OCI-LY1 (cell line): ENCODE measurements around the gene ADA.

Experiments
- H2AFZ ChIP-seq: fragments of 200-600 bp; sonication (generic), shearing (Covaris generic); 2 replicates; pipeline ENCODE4 v1.6.0; 2014; ENCODE audit warnings: antibody characterized with exemption, mild to moderate bottlenecking, low read length
- H3F3A ChIP-seq: fragments of 200-600 bp; sonication (generic), shearing (Covaris generic); 2 replicates; pipeline ENCODE4 v1.6.0; 2014; ENCODE audit warnings: mild to moderate bottlenecking, antibody characterized with exemption, low read length, moderate library complexity; ENCODE audit not compliant: insufficient read depth
- H3K27ac ChIP-seq: fragments of 200-600 bp; sonication (generic); 2 replicates; pipeline ENCODE4 v1.5.1; 2014; ENCODE audit warnings: low read length, mixed run types, mild to moderate bottlenecking, low read depth; ENCODE audit not compliant: poor library complexity, severe bottlenecking
- H3K27me3 ChIP-seq: fragments of 200-600 bp; sonication (generic); 2 replicates; pipeline ENCODE4 v1.6.0; 2014; ENCODE audit warnings: antibody characterized with exemption, mild to moderate bottlenecking, low read length, moderate library complexity; ENCODE audit not compliant: insufficient read depth
- H3K36me3 ChIP-seq: fragments of 200-600 bp; sonication (generic); 2 replicates; pipeline ENCODE4 v1.6.1; 2014; ENCODE audit warnings: mild to moderate bottlenecking, antibody characterized with exemption, low read length, moderate library complexity, mixed read lengths; ENCODE audit not compliant: insufficient read depth
- H3K4me1 ChIP-seq: fragments of 200-600 bp; sonication (generic); 2 replicates; pipeline ENCODE4 v1.5.1; 2014; ENCODE audit warnings: mild to moderate bottlenecking, low read length, moderate library complexity; ENCODE audit not compliant: insufficient read depth, severe bottlenecking
- H3K4me2 ChIP-seq: fragments of 200-600 bp; sonication (generic), shearing (Covaris generic); 2 replicates; pipeline ENCODE4 v1.6.1; 2014; ENCODE audit warnings: low read length
- H3K4me3 ChIP-seq: fragments of 200-600 bp; sonication (generic); 2 replicates; pipeline ENCODE4 v1.5.1; 2014; ENCODE audit warnings: low read length, low read depth, mild to moderate bottlenecking, mixed read lengths; ENCODE audit not compliant: poor library complexity, severe bottlenecking
- H3K79me2 ChIP-seq: fragments of 200-600 bp; shearing (Covaris generic); 2 replicates; pipeline ENCODE4 v1.6.1; 2016; ENCODE audit warnings: mixed run types, low read length, mixed read lengths; ENCODE audit not compliant: insufficient read depth
- H3K9ac ChIP-seq: fragments of 200-600 bp; sonication (generic), shearing (Covaris generic); 2 replicates; pipeline ENCODE4 v1.6.1; 2014; ENCODE audit warnings: mild to moderate bottlenecking, low read length, mixed read lengths
- H3K9me2 ChIP-seq: fragments of 200-600 bp; sonication (generic), shearing (Covaris generic); 2 replicates; pipeline ENCODE4 v1.6.1; 2014; ENCODE audit warnings: low read depth, mild to moderate bottlenecking, low read length, mixed read lengths
- H3K9me3 ChIP-seq: fragments of 200-600 bp; shearing (Covaris generic); 2 replicates; pipeline ENCODE4 v1.6.1; 2014; ENCODE audit warnings: low read length, mixed read lengths
- H4K20me1 ChIP-seq: fragments of 200-600 bp; sonication (generic), shearing (Covaris generic); 2 replicates; pipeline ENCODE4 v1.6.0; 2016; ENCODE audit warnings: mild to moderate bottlenecking, low read length; ENCODE audit not compliant: insufficient read depth
- CTCF ChIP-seq: fragments of 200-600 bp; sonication (generic), shearing (Covaris generic); IDR thresholded peaks from 2 replicates; pipeline ENCODE4 v1.5.1; 2017; ENCODE audit warnings: mild to moderate bottlenecking, antibody characterized with exemption, low read length, moderate library complexity, mixed read lengths
- EZH2 ChIP-seq: fragments of 200-600 bp; sonication (generic), shearing (Covaris generic); IDR thresholded peaks from 2 replicates; pipeline ENCODE4 v1.8.0; 2017; ENCODE audit warnings: borderline replicate concordance, mixed run types, mild to moderate bottlenecking, antibody characterized with exemption, low read length, moderate library complexity, mixed read lengths

The ADA gene

GRCh38 chr20:44622501-44623270 lies 28.8 kb downstream of the ADA start:
- no peak for TF ChIP-seq CTCF
- TF ChIP-seq EZH2: no peak
- H3K9me2 ChIP-seq: no peaks in the 10 kb centered on the region
- no peaks in the 10 kb centered on the region for H3K27me3 ChIP-seq
- no peaks in the 10 kb centered on the region for H3K9me3 ChIP-seq
- H3K9ac ChIP-seq: no peak overlapping the region
- no peak overlapping the region for H3K4me2 ChIP-seq
- H3K4me1 ChIP-seq: peaks cover 19% of the 10 kb centered on the region
- H3K36me3 ChIP-seq: peaks cover 60% of the 10 kb centered on the region
- no peaks in the 10 kb centered on the region for H4K20me1 ChIP-seq
- H2AFZ ChIP-seq: no peak overlapping the region
- no peak overlapping the region for H3K4me3 ChIP-seq
- no peaks in the 10 kb centered on the region for H3K79me2 ChIP-seq
- H3F3A ChIP-seq: no peaks in the 10 kb centered on the region
- H3K27ac ChIP-seq: no peak overlapping the region

DNA sequence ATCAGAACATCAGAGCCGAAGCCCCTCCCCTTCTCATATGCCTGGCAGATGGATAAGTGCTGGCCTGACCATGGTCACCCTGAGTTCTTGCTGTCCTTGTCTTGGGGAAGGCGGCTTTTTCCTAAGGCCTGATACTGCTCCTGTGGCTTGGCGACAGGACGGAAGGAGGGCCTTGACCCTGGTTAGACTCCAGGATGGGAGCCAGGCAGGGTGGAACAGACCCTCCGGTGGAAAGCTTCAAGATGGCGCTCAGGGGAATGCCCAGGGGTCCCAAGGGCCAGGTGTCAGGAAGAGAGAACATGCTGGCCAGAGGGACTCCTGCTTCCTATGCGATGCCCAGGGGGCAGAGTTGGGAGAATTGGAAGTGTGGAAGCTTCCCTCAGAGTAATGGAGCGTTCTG lies 29.6 kb downstream of the ADA start:
- Histone ChIP-seq H3K79me2 (no peaks in the 10 kb centered on the region), H3K27me3 (no peaks in the 10 kb centered on the region), H3K36me3 (peaks cover 61% of the 10 kb centered on the region), H3F3A (no peaks in the 10 kb centered on the region), H3K9me3 (no peaks in the 10 kb centered on the region), H3K9ac (no peak overlapping the region), H4K20me1 (no peaks in the 10 kb centered on the region), H3K9me2 (no peaks in the 10 kb centered on the region), H2AFZ (no peak overlapping the region), H3K4me1 (peaks cover 26% of the 10 kb centered on the region), H3K4me3 (no peak overlapping the region), H3K4me2 (no peak overlapping the region), H3K27ac (no peak overlapping the region)
- TF ChIP-seq CTCF (no peak), EZH2 (no peak)

GRCh38 chr20:44621325-44621724 lies 30.2 kb downstream of the ADA start:
- Histone ChIP-seq H4K20me1 (no peaks in the 10 kb centered on the region), H3K36me3 (peaks cover 66% of the 10 kb centered on the region), H3K27me3 (no peaks in the 10 kb centered on the region), H3K9ac (no peak overlapping the region), H3K79me2 (no peaks in the 10 kb centered on the region), H3K4me2 (no peak overlapping the region), H3K4me1 (peaks cover 32% of the 10 kb centered on the region), H3K4me3 (no peak overlapping the region), H2AFZ (no peak overlapping the region), H3K9me3 (no peaks in the 10 kb centered on the region), H3F3A (no peaks in the 10 kb centered on the region), H3K27ac (no peak overlapping the region), H3K9me2 (no peaks in the 10 kb centered on the region)
- TF ChIP-seq EZH2 (no peak), CTCF (no peak)
